Fibroblast of lung (primary cell): ENCODE measurements around the gene RETN.

ENCODE experiments used
- CTCF ChIP-seq, 2 donors: IDR thresholded peaks in 1 of 2; conservative IDR thresholded peaks in 1 of 2; 1 replicate in 1 of 2; 2 replicates in 1 of 2; pipeline ENCODE4 v1.5.1; 2011 to 2012; ENCODE audit warnings: low read length in 2 of 2, control low read depth in 1 of 2, inconsistent platforms in 1 of 2, low read depth in 1 of 2, mild to moderate bottlenecking in 1 of 2
- EZH2 ChIP-seq: IDR thresholded peaks from 2 replicates; pipeline ENCODE4 v1.5.1; 2012; ENCODE audit warnings: low read length, control low read depth, mild to moderate bottlenecking; ENCODE audit errors: missing control alignments

GRCh38 chr19:7697721-7698287 lies 29.0 kb downstream of the RETN start:
- TF ChIP-seq CTCF (conservative IDR thresholded peaks at IDR 0.05 in 1 of 2, IDR thresholded peaks at IDR 0.05 in 1 of 2; ENCODE audit: low read depth in 1 of 2, low read length in 2 of 2) (no peak), EZH2 (no peak)
